HCT116 (cell line): ENCODE results near the gene SCYGR1. TPM values are rescaled to one million over a fixed set of nuclear protein-coding genes. Genes with fewer than 3 reads are reported as not detected.

ENCODE experiments used
- ATAC-seq: fragments of 200-7000 bp; cut with Tn5 transposase; 2 replicates; pipeline ENCODE4 v1.9.1; 2020; ENCODE audit warnings: mild to moderate bottlenecking, moderate library complexity
- BruUV-seq: library from RNA; stranded (reverse); fragments of 400-500 nt; replicated peaks from 2 replicates; lab custom pipeline; 2021; lab: Mats Ljungman, UMichigan
- CTCF ChIA-PET: fragments of 300-600 bp; sonication (Branson Sonifier 250); formaldehyde crosslinking; loops from one replicate; lab custom pipeline; 2021; ENCODE audit warnings: antibody characterized with exemption; lab: Charles Lee
- POLR2A ChIA-PET: fragments of 300-600, 350-600 bp; sonication (Branson Sonifier 250); formaldehyde crosslinking; loops from one replicate; lab custom pipeline; 2021; ENCODE audit warnings: antibody characterized with exemption; lab: Charles Lee
- RAD21 ChIA-PET, 2 experiments: fragments of 300-600 bp; sonication (Branson Sonifier 250); formaldehyde crosslinking; loops; one replicate each; lab custom pipeline; 2023; ENCODE audit warnings: low total read pairs in 2 of 2; ENCODE audit not compliant: uncharacterized antibody in 2 of 2, unreplicated experiment in 2 of 2, low non-redundant PET in 1 of 2; lab: Charles Lee
- DNase-seq: peaks from one replicate; pipeline ENCODE4 v3.0.0-alpha.2; 2010; ENCODE audit warnings: low read depth, low spot score
- H2AFZ ChIP-seq: fragments of 200-600 bp; shearing (Covaris generic), sonication (generic); 2 replicates; pipeline ENCODE4 v1.6.1; 2017; ENCODE audit warnings: low read depth, mixed run types, mixed read lengths, antibody characterized with exemption, low read length; ENCODE audit not compliant: poor library complexity, severe bottlenecking
- H3K27ac ChIP-seq: 2 replicates; pipeline ENCODE4 v1.5.1; 2012; ENCODE audit warnings: low read depth, low read length
- H3K27me3 ChIP-seq: fragments of 200-600 bp; sonication (generic); 2 replicates; pipeline ENCODE4 v1.6.1; 2016; ENCODE audit warnings: mixed run types, low read length, mixed read lengths; ENCODE audit not compliant: insufficient read depth
- H3K36me3 ChIP-seq, 2 experiments: fragments of 200-500 bp in 1 of 2; fragments of 200-600 bp in 1 of 2; sonication (Bioruptor generic) in 1 of 2; sonication (generic) in 1 of 2; 2 replicates each; pipeline versions ENCODE4 v1.5.1 to v1.6.1; 2014 to 2016; ENCODE audit warnings: low read length in 2 of 2, inconsistent platforms in 1 of 2, mixed read lengths in 1 of 2, mixed run types in 1 of 2; ENCODE audit not compliant: insufficient read depth in 2 of 2, control insufficient read depth in 1 of 2
- H3K4me1 ChIP-seq, 2 experiments: fragments of 200-600 bp in 1 of 2; sonication (generic) in 1 of 2; 2 replicates each; pipeline versions ENCODE4 v1.5.1 to v1.6.1; 2012 to 2017; ENCODE audit warnings: low read length in 2 of 2, inconsistent platforms in 1 of 2, mild to moderate bottlenecking in 1 of 2, mixed read lengths in 1 of 2, mixed run types in 1 of 2, moderate library complexity in 1 of 2; ENCODE audit not compliant: insufficient read depth in 2 of 2, control insufficient read depth in 1 of 2
- H3K4me2 ChIP-seq: fragments of 200-600 bp; sonication (generic); 2 replicates; pipeline ENCODE4 v1.6.1; 2017; ENCODE audit warnings: mixed run types, low read length, mixed read lengths
- H3K4me3 ChIP-seq, 2 experiments: fragments of 200-600 bp in 1 of 2; sonication (generic) in 1 of 2; replicated peaks in 1 of 2; 2 replicates each; pipeline ENCODE4 v1.5.1; 2011 to 2016; ENCODE audit warnings: low read length in 2 of 2, control low read depth in 1 of 2, low read depth in 1 of 2, mild to moderate bottlenecking in 1 of 2, mixed read lengths in 1 of 2, mixed run types in 1 of 2
- H3K79me2 ChIP-seq: fragments of 200-600 bp; sonication (generic); 2 replicates; pipeline ENCODE4 v1.6.1; 2017; ENCODE audit warnings: mild to moderate bottlenecking, mixed run types, low read length, moderate library complexity, mixed read lengths; ENCODE audit not compliant: insufficient read depth
- H3K9ac ChIP-seq: fragments of 200-600 bp; sonication (generic); 2 replicates; pipeline ENCODE4 v1.6.1; 2016; ENCODE audit warnings: low read length, mixed read lengths
- H3K9me2 ChIP-seq: fragments of 200-600 bp; sonication (generic), shearing (Covaris generic); 2 replicates; pipeline ENCODE4 v1.6.1; 2017; ENCODE audit warnings: mixed run types, mild to moderate bottlenecking, moderate library complexity; ENCODE audit not compliant: insufficient read depth
- H3K9me3 ChIP-seq, 2 experiments: fragments of 200-500 bp in 1 of 2; fragments of 200-600 bp in 1 of 2; sonication (Bioruptor generic) in 1 of 2; sonication (generic) in 1 of 2; 2 replicates each; pipeline ENCODE4 v1.6.1; 2014 to 2017; ENCODE audit warnings: low read length in 2 of 2, mixed read lengths in 2 of 2, inconsistent platforms in 1 of 2, low read depth in 1 of 2, mild to moderate bottlenecking in 1 of 2, mixed run types in 1 of 2, moderate library complexity in 1 of 2; ENCODE audit not compliant: control insufficient read depth in 1 of 2, insufficient read depth in 1 of 2
- H4K20me1 ChIP-seq: fragments of 200-600 bp; sonication (generic), shearing (Covaris generic); 2 replicates; pipeline ENCODE4 v1.6.1; 2017; ENCODE audit warnings: mixed run types, mild to moderate bottlenecking, moderate library complexity; ENCODE audit not compliant: insufficient read depth
- ATF3 ChIP-seq: IDR thresholded peaks from 2 replicates; pipeline ENCODE4 v1.6.1; 2012
- CEBPB ChIP-seq: IDR thresholded peaks from 2 replicates; pipeline ENCODE4 v1.6.1; 2012; ENCODE audit warnings: low read depth
- CTCF ChIP-seq, 3 experiments: fragments of 200-600 bp in 1 of 3; sonication (generic) in 1 of 3; IDR thresholded peaks in 2 of 3; conservative IDR thresholded peaks in 1 of 3; 2 replicates each; pipeline ENCODE4 v1.5.1; 2012 to 2017; ENCODE audit warnings: low read depth in 2 of 3, low read length in 2 of 3, antibody characterized with exemption in 1 of 3, borderline replicate concordance in 1 of 3, control low read depth in 1 of 3, mild to moderate bottlenecking in 1 of 3, mixed read lengths in 1 of 3, mixed run types in 1 of 3, moderate library complexity in 1 of 3; ENCODE audit not compliant: insufficient read depth in 1 of 3
- EGR1 ChIP-seq: IDR thresholded peaks from 2 replicates; pipeline ENCODE4 v1.6.1; 2012; ENCODE audit warnings: low read depth
- ELF1 ChIP-seq: IDR thresholded peaks from 2 replicates; pipeline ENCODE4 v1.6.1; 2012; ENCODE audit warnings: low read depth, borderline replicate concordance
- EZH2 ChIP-seq: fragments of 200-600 bp; sonication (generic); IDR thresholded peaks from 2 replicates; pipeline ENCODE4 v1.6.1; 2017; ENCODE audit warnings: antibody characterized with exemption, mixed run types
- EZH2phosphoT487 ChIP-seq: fragments of 200-600 bp; IDR thresholded peaks from 2 replicates; pipeline ENCODE4 v1.6.1; 2018; ENCODE audit warnings: antibody characterized with exemption, borderline replicate concordance
- FOSL1 ChIP-seq: IDR thresholded peaks from 2 replicates; pipeline ENCODE4 v1.6.1; 2012; ENCODE audit warnings: low read depth
- JUND ChIP-seq: IDR thresholded peaks from 2 replicates; pipeline ENCODE4 v1.6.1; 2012
- POLR2AphosphoS5 ChIP-seq: IDR thresholded peaks from 2 replicates; pipeline ENCODE4 v1.6.1; 2011; ENCODE audit warnings: mild to moderate bottlenecking, low read depth, low read length, moderate library complexity
- RAD21 ChIP-seq: IDR thresholded peaks from 2 replicates; pipeline ENCODE4 v1.6.1; 2012; ENCODE audit warnings: low read depth, mild to moderate bottlenecking
- SIN3A ChIP-seq: IDR thresholded peaks from 2 replicates; pipeline ENCODE4 v1.6.1; 2012; ENCODE audit warnings: low read depth
- SP1 ChIP-seq: IDR thresholded peaks from 2 replicates; pipeline ENCODE4 v1.6.1; 2012; ENCODE audit warnings: low read depth
- SRF ChIP-seq: IDR thresholded peaks from 2 replicates; pipeline ENCODE4 v1.6.1; 2012; ENCODE audit warnings: low read depth
- TCF7L2 ChIP-seq: IDR thresholded peaks from 2 replicates; pipeline ENCODE4 v1.7.0; 2011; ENCODE audit warnings: borderline replicate concordance, inconsistent platforms; ENCODE audit not compliant: insufficient read depth, insufficient read length; ENCODE audit errors: extremely low read depth
- YY1 ChIP-seq: IDR thresholded peaks from 2 replicates; pipeline ENCODE4 v1.6.1; 2011; ENCODE audit warnings: low read length, low read depth, moderate library complexity, mild to moderate bottlenecking; ENCODE audit not compliant: insufficient replicate concordance; ENCODE audit errors: extremely low read depth
- ZBTB33 ChIP-seq: IDR thresholded peaks from 2 replicates; pipeline ENCODE4 v1.6.1; 2011; ENCODE audit warnings: mild to moderate bottlenecking, low read length, moderate library complexity; ENCODE audit not compliant: insufficient replicate concordance; ENCODE audit errors: extremely low read depth
- ZFX ChIP-seq: fragments of 450-650 bp; IDR thresholded peaks from 2 replicates; pipeline ENCODE4 v1.6.1; 2017
- intact Hi-C: fragments of 100-400 bp; cut with micrococcal nuclease; formaldehyde crosslinking; loops from 2 replicates; pipeline ENCODE4 v1.10.0; 2022
- total RNA-seq: library from RNA; stranded (reverse); gene quantifications from one replicate; pipeline ENCODE4 v1.2.1, GENCODE V29; 2021; ENCODE audit not compliant: unreplicated experiment

SCYGR1 gene
- total RNA-seq, 1 experiment from 2014 or later, result not detected

- TF ChIP-seq SRF (no peak), SIN3A (no peak), FOSL1 (no peak), JUND (no peak), ZFX (no peak), RAD21 (no peak), EGR1 (no peak), SP1 (no peak), EZH2 (no peak), ELF1 (no peak)
- TF ChIP-seq, all 23 proteins: peak for 0
- ChIA-PET CTCF (no interaction called here), RAD21 (no interaction called here), POLR2A (no interaction called here)
- intact Hi-C loops, result no loop called here
- no peaks in the 10 kb centered on the region for H3K4me1 ChIP-seq
- ATAC-seq, result no peak
- no peaks in the 10 kb centered on the region for H3K79me2 ChIP-seq
- H3K9me2 ChIP-seq, result no peaks in the 10 kb centered on the region
- BruUV-seq, result no TSS peak
- DNase-seq, result no peak
- H4K20me1 ChIP-seq, result no peaks in the 10 kb centered on the region
- H3K36me3 ChIP-seq, result no peaks in the 10 kb centered on the region
- H3K27ac ChIP-seq, result no peak overlapping the region
- no peak overlapping the region for H2AFZ ChIP-seq
- H3K4me2 ChIP-seq, result no peak overlapping the region
- H3K9ac ChIP-seq, result no peak overlapping the region
- H3K4me3 ChIP-seq, result no peak overlapping the region
- H3K9me3 ChIP-seq, result no peaks in the 10 kb centered on the region
- H3K27me3 ChIP-seq, result no peaks in the 10 kb centered on the region
Observed at GRCh38 chr2:227373389-227373788, 14.4 kb downstream of the SCYGR1 start.

GRCh38 chr2:227370791-227371312 lies 16.9 kb downstream of the SCYGR1 start:
- intact Hi-C loops, result no loop called here
- ChIA-PET POLR2A (no interaction called here), RAD21 (no interaction called here), CTCF (no interaction called here)
- no TSS peak for BruUV-seq
- H3K4me1 ChIP-seq, result no peaks in the 10 kb centered on the region
- no peak overlapping the region for H3K9ac ChIP-seq
- no peaks in the 10 kb centered on the region for H3K27me3 ChIP-seq
- no peaks in the 10 kb centered on the region for H4K20me1 ChIP-seq
- H2AFZ ChIP-seq, result no peak overlapping the region
- no peak overlapping the region for H3K4me3 ChIP-seq
- H3K79me2 ChIP-seq, result no peaks in the 10 kb centered on the region
- H3K9me3 ChIP-seq, result no peaks in the 10 kb centered on the region
- H3K9me2 ChIP-seq, result no peaks in the 10 kb centered on the region
- DNase-seq, result no peak
- H3K36me3 ChIP-seq, result no peaks in the 10 kb centered on the region
- no peak overlapping the region for H3K4me2 ChIP-seq
- no peak overlapping the region for H3K27ac ChIP-seq
- no peak for ATAC-seq
- TF ChIP-seq YY1, result no peak
- no peak for TF ChIP-seq RAD21
- no peak for TF ChIP-seq SRF
- TF ChIP-seq SIN3A, result no peak
- TF ChIP-seq FOSL1, result no peak
- no peak for TF ChIP-seq EZH2
- no peak for TF ChIP-seq TCF7L2
- TF ChIP-seq CTCF (IDR thresholded peaks at IDR 0.05 in 2 of 3, conservative IDR thresholded peaks at IDR 0.05 in 1 of 3; ENCODE audit: borderline replicate concordance in 1 of 3, insufficient read depth in 1 of 3, low read depth in 2 of 3, low read length in 2 of 3), result no peak
- TF ChIP-seq EZH2phosphoT487, result no peak
- no peak for TF ChIP-seq POLR2AphosphoS5
- no peak for TF ChIP-seq CEBPB
- TF ChIP-seq JUND, result no peak
- TF ChIP-seq ZBTB33, result no peak
- TF ChIP-seq ATF3, result no peak
